Stimulated activated CD8-positive, alpha-beta memory T cell treated with anti-CD3 and anti-CD28 coated beads, Interleukin-15, amount 100 ng/mL, for 24 hours (primary cell): ENCODE results near the gene STYX.

Experiments used
- DNase-seq: peaks from one replicate; pipeline ENCODE4 v3.0.0-alpha.2; 2020; ENCODE audit warnings: low read depth

Gene STYX, protein sequence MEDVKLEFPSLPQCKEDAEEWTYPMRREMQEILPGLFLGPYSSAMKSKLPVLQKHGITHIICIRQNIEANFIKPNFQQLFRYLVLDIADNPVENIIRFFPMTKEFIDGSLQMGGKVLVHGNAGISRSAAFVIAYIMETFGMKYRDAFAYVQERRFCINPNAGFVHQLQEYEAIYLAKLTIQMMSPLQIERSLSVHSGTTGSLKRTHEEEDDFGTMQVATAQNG

DNA sequence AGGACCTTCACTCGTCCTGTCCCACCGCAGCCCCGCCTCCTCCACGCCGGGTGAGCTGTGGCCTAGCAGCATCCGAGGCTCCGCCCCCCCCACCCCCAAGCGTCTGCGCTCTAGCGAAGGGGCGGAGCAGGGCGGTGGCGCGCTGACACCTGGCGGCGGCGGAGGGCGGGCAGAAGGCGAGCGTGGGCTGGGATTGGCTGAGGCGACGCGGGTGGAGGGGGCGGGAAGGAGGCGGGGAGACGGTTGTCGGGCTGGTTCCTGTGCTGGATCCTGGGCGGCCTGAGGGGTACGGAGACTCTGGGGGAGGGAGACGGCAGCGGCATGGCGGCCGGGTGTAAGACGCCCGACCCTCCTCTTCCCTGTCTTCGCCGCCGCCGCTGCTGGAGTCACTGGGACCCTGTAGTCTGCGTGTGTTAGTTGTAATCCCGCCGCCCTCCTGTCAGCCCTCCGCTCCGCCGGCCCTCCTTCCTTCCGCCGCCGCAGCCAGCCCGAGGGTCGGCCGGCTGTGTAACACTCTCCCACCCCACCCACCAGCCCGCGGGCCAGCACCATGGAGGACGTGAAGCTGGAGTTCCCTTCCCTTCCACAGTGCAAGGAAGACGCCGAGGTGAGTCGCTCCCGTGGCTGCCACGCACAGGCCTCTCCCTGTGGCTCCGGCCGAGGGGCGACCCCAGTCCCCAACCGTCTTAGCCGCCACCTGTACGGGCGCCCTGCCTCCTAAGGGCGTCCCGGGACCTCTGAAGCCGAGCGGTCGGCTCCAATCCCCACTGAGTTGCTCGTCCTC lies at the start of gene STYX:
TSS of gene STYX (plus strand) at position 242 of the 784 bp plus-strand sequence. CDS start at position 551, 309 bp downstream.
- peak; percentile 96 for DNase-seq

DNA sequence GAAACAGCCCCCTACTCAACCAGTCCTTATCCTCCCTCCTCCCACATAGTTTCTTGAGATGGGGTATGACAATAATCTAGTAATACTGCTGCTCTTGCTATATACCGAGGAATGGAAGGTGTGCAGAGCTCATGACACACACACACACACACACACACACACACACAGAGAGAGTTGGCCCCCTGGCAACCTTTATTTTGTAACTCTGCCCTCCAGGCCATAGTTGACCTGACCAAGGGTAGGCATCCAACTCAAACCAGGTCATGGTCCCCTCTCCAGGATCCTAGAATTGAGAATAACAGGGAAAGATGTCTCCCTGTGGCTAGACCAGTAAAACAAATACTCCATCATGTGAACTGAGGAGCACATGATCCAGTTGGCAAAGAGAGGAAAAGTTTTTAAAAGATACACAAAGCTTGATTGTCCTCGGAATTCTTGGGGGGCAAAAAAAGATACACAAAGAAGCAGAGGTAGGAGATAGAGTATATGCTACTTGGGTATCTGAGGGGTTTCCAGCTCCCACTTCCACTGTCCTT lies 45.9 kb upstream of the STYX start:
- no peak for DNase-seq

DNA sequence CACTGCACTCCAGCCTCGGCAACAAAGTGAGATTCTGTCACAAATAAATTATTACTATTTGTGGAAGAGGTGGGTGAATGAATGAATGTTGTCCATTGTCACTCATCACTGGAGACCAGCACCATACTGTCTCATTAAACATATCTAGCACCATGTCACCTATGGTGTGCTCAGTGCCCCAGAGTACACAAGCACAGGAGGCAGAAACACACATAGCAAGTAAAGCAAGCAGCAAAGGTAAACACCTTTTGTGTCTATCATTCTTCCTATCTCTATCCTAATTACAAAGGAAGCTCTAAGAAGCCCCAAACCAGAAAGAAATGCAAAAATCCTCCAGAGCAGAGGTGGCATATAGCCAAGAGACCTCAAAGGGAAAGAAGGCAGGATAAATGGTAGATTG lies 43.8 kb upstream of the STYX start:
- DNase-seq: no peak

DNA sequence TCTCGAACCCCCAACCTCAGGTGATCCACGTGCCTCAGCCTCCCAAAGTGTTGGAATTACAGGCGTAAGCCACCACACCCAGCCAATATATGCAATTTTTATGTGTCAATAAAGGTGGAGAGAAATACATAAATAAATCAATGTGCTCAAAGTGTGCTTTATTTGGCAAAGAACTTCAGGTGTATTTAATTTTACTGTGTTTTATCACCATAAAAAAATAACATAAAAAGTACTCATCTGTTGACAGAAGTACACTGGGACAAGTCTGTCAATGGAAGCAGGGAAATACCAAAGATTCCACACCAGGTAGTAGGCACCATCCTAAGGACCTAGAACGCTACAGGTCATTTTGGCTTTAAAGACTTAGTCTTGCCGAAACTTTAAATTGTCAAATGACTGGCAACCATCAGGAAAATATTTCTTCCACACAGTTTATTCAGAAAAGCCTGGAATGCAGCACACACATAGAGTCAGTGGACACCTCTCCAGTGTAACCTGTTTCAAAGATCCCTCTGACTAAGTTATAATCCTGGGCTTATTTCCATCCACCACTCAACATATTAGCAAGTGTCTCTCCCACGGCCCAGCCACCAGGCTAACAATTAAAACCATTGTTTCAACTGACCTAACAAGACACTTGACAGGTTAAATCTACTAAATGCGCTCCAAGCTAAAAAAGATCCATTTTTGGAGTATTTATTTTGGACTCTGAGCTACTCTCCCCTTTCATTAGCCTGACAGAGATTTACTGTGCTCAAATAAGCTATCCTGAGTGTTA lies 38.8 kb upstream of the STYX start:
- no peak for DNase-seq

DNA sequence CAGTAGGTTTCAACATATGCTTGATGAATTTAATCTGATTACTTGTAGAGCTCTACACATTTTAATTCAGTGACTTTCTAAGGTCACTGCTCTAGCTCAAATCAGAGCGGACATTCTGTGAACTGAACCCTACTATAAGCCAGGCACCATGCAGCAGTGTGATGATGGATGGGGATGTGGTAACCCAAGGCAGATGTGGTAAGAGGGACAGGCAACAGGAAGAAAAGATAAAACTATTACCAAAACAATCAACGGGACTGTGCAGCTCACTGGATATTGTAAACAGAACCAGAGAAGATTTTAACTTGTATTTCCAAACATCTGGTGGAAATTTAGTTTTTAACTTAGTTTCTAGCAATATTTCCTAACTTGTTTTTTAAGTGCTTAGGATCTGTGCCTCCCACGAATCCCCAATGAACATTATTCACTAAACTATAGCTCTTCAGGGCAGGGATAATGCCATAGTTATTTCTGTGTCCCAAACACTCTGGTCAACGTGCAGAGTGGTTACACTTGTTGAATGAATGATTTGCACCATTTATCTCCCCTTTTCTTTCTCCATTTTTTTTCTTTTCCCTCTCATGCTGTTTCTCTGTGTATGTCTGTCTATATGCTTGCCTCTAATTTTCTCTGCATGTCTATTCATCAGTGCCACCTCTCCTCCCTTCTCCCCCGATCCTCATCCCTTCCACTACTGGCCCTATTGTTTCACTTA lies 37.6 kb upstream of the STYX start:
- DNase-seq: no peak

DNA sequence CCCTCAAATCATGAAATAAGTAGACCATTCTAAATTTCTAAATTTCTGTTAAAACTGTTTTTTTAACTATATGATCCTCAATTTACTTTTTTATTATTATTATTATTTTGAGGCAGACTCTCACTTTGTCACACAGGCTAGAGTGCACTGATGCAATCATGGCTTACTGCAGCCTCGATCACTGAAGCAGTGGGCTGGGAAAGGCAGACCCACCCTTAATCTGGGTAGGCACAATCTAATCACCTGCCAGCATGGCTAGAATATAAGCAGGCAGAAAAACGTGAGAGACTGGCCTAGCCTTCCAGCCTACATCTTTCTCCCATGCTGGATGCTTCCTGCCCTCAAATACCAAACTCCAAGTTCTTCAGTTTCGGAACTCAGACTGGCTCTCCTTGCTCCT lies 36.9 kb upstream of the STYX start:
- no peak for DNase-seq

DNA sequence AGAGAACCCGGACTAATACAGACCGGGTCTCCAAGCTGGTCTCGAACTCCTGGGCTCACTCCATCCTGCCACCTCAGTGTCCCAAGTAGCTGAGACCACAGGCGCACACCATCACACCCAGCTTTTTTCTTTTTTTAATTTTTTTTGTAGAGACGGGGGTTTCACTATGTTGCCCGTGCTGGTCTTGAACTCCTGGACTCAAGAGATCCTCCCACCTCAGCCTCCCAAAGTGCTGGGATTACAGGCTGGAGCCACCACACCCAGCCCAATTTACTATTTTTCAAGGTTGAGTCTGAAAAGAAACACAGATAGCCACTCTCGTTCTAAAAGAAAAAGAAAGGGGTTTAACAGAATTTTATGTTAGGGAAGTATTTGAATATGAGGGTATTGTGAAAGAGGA lies 36.4 kb upstream of the STYX start:
- DNase-seq: no peak

DNA sequence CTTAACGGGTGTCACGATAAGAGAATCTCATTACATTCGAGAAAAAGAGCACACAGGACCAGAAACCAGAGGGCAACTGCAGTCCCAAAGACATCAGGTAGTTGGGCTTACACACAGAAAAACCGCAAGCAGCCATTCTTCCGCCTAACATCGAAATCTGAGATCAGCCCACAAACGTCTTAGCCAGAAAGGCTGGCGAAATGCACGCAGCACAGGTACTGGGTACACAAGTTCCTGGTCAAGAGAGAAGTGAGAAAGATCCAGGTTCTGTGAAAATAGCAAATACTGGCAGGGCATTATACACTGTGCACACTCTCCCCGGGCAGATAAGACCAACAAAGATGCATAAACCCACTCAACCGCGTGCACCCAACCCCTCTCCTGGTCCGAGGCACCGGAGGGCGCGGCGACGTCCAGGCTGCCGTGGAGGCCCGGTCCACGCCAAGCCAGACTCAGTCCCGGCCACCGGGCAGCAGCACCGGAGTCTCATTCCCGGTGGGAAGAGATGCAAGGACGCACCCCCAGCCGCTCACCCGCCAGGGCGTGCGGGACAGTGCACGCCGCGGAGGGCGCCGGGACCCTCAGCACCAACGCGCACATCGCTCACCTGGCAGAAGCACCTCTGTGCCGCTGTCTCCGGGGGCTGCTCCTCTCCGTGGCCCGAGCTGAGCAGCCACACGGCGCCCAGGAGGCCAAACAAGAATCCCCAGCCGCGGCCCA lies 35.0 kb upstream of the STYX start:
- DNase-seq: no peak

DNA sequence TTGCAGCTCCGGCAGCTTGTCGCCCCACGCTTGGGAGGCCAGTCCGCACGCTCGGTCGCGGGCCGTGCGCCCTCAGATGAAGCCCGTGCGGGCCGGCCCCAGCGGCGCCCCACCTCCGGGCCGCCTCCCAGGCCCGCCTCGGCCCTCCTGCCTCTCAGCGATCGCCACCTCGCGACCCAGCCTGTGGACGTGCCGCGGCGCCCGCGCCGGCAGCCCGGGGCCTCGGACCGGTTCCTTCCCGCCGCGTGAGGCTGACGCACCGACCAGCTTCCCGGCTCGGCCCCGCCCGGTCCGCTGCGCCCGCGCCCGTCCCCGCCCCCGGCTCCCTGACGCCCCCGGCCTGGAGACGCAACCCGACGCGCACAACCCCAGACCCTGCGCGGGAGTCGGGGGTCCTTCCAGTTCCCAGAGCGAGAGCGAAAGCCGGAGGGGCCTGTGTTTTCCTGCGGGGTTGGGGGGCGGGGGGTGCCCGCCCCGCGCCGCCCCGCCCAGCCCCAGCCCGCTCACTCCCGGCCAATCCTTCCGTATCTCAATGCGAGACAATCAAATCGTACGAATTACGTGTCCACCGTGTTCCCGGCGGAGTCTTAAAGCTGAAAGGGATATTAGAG lies 34.4 kb upstream of the STYX start, which contains the start of gene ERO1A:
TSS of gene ERO1A (minus strand) at position 78 of the 611 bp plus-strand sequence. CDS start at position 1, 77 bp downstream.
- peak; percentile 41 for DNase-seq

DNA sequence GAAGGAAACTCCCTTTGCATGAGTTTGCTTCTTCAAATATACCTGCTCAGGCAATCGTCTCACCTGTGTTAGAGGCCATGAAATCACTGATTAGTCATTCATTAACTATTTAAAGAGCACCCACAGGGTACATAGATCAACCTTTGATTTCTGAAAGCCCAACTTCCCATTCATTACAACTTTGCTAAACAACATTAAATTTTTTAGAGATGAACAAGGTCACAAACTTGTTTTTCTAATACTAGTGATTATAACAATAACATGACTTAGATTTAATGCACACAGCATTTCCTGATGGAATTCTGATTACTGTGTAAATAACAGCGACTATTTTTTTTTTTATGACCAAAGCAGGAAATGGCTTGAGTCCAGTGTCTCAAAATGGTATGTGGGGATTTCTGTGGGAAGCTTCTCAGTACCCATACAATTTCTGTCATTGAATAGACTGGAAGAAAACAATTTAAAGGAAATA lies 29.2 kb upstream of the STYX start:
- DNase-seq: no peak

DNA sequence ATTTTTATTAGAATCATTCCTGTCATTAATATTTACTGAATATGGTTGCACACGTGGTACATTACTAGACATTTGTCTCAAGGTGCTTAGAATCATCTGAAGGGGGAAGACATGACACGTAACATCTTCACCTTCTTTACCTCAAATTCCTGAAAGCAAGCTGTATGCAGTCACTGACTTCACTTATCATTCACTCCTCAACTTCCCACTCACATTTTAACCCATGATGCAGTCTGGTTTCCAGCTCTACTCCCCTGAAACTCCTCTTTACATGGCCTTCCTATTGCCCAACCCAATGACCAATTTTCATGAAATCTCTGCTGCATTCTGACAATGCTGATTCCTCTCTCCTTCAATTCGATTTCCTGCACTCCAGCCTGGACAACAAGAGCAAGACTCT lies 28.7 kb upstream of the STYX start:
- no peak for DNase-seq

DNA sequence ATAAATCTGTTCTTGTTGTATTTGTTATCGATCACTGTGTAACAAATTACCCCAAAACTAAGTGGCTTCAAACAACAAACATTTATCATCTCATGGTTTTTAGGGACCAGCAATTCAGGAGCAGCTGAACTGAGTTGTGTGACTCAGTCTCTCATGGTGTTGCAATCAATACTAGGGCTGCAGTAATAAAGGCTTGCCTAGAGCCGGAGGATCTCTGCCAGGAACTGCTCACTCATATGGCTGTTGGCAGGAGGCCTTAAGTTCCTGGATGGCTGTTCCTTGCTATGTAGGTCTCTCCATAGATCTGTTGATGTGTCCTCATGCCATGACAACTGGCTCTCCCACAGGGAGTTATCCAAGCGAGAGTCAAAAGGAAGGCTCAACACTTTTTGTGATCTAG lies 26.7 kb upstream of the STYX start:
- no peak for DNase-seq

DNA sequence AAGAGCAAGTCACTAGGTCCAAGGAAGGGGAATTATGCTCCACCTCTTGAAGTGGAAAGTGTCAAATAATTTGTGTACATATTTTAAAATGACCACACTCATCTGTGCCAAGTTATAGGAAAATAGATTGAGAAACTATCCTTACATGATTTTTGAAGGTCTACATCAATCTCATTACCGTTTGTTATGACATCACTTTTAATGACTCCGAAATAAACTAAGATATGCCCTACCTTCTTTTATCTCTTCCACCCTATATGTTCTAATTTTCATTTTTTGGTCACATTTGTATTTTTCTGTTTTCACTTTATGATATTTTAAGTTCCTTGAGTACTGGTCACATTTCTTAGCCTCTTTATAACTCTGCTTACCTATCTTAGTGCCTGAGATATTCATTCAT lies 26.3 kb upstream of the STYX start:
- DNase-seq: no peak

DNA sequence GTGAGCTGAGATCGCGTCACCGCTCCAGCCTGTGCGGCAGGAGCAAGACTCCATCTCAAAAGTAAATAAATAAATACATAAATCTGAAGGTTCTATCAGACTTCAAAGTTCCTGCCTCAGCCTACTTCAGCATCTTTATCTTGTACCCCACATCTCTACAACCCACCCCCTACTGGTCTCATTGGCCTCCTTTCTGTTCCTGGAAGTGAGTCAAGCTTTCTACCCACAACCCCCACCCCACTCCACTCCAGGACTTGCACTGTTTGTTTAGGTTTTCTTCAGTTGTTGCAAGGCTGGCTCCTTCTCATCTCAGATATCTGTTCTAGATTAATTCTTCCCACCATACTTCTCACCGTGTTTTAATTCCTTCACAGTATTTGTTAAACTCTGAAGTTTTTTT lies 23.7 kb upstream of the STYX start:
- DNase-seq: no peak

DNA sequence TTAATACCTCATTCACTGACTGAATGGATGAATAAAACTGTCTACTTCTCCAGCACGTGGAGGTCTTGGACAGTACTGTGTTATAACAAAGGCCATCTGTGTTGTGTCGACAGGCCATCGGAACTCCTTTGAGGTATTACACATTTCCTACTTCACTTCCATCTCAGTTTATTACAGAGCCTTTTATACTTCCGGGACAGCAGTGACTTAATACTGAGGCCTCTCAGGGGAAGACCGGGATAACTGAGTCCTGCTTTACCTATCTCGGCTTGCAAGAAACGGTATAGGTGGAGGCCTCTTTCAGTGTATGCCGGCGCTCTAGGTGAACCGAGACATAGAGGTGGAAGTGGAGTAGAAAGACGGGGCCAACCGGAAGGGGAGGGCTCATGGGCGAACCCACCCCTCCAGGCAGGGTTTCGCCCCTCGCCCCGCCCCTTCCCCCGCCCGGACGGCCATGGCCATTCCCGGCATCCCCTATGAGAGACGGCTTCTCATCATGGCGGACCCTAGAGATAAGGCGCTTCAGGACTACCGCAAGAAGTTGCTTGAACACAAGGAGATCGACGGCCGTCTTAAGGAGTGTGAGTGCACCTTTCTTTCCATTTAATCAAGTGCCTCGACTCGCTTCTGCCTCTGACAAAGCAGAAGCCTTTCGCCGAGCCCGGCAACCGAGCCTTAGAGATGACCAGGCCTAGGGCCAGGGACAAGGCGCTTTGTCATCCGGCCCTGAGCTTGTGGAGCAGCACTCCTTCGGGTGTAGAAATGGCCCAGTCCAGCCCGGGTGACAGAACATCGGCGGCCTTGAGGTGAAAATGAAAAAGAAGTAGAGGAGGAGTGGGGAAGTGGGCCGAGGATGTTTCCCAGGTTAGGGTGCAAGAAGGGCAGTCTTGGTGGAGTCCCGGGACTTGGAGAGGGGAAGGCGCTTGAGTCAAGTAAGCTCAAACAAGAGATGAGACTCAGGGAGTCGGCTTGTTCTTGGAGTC lies 23.0 kb upstream of the STYX start, which contains the start of gene PSMC6:
TSS of gene PSMC6 (plus strand) at position 477 of the 983 bp plus-strand sequence. CDS start at position 497, 20 bp downstream.
- peak; percentile 88 for DNase-seq

DNA sequence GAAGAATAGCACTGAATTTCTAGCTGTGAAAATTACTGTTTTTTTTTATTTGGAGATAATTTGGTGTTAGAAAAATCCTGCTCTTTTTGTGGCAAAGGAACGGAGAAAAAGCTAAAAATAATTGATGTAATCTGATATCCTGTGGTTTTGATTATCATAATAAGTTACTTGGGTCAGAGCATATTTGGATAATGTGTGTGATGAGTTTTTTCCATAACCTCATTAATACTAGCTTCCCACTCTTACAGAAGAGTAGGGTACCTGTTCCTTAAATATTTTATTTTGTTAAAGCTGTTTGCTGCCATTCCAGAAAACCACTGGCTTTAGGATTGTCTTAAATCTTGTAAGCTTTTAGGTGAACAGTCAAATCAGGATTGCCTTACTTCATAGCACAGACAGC lies 18.3 kb upstream of the STYX start:
- DNase-seq: no peak

DNA sequence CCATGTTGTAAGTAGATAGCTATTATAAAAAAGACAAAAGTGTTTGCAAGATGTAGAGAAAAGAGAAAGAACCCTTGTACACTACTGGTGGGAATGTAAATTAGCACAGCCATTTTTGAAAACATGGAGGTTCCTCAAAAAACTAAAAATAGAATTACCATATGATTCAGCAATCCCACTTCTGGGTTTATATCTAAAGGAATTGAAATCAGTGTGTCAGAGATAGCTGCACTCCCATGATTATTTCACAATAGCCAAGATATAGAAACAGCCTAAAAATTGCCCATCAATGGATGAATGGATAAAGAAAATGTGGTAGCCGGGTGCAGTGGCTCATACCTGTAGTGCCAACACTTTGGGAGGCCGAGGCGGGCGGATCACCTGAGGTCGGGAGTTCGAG lies 13.8 kb upstream of the STYX start:
- no peak for DNase-seq

DNA sequence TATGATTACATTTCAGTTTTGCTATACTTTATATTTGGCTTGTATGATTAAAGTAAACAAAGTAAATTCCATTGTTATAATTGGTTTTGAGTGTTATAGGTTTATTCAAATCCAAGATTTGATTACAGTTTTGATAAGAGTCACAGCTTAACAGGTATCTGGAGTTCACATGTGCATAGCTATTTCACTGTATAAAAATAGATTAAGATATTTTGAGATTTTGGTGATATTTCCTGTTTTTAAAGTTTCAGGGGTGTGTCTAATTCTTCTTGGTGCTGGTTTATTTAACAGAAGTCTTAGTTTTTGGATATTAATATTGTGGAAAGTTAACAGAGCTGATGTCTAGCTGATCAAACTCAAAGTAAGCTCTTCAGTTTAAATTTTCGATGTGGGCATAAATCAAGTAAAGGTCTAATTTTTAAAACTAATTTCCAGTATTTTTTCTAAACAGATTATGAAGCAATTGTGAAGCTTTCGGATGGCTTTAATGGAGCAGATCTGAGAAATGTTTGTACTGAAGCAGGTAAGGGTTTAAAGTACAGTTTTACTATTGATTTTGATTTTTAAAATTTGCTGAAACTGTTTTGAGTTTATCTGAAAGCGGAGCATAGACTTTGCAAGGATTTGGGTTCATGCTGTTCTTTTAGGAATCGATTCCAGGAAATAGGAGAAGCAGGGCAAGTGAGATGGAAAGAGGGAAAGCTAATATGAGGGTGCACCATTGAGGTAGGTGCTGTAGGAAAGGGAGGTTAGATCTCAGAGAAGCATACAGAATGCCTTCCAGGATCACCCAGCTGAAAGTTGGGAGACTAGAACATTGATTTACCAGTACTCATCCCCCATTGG lies 6.2 kb upstream of the STYX start:
- DNase-seq: no peak

DNA sequence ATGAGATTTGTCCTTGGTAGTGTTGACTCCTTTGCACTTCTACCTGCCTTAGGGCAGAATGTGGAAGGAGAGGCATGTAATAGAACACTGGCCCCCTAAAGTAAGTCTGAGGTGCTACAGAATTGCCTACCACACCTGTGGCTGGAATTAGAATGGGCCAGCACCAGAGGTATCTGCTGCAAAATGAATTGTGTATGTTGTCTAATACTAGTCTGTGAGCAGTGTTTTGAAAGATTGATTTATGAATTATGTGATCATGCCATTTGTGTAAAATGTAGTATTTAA lies 5.7 kb upstream of the STYX start:
- no peak for DNase-seq
